ENCODE results near the gene HHAT. TPM values are rescaled to one million over a fixed set of nuclear protein-coding genes. Genes with fewer than 3 reads are reported as not detected.

The HHAT gene
- total RNA-seq, 4 donors from 2014 or later, result 2.4 to 6.0 (median 4.4) TPM

DNA sequence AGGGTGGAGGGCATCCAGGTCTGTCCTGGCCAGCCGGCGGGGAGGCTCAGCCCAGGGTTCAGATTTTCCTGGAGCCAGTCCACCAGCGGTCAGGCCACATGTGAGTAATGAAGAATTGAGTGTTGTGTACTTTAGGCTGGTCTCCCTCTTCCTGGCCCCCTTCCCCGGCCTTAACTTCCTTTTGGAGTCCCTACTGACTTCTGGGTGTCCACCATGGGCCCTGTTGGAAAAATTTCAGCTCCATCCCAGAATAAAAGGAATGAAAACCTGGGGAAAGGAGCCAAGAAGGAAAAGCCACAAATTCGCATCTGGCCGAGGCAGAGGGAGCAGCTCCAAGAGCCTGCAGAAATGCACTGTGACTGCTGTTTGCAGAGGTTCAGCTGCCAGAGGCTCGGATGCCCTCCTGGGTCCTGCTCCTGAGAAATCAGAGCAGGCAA lies 35.5 kb upstream of the HHAT start:
- TF ChIP-seq, protein P1, sequence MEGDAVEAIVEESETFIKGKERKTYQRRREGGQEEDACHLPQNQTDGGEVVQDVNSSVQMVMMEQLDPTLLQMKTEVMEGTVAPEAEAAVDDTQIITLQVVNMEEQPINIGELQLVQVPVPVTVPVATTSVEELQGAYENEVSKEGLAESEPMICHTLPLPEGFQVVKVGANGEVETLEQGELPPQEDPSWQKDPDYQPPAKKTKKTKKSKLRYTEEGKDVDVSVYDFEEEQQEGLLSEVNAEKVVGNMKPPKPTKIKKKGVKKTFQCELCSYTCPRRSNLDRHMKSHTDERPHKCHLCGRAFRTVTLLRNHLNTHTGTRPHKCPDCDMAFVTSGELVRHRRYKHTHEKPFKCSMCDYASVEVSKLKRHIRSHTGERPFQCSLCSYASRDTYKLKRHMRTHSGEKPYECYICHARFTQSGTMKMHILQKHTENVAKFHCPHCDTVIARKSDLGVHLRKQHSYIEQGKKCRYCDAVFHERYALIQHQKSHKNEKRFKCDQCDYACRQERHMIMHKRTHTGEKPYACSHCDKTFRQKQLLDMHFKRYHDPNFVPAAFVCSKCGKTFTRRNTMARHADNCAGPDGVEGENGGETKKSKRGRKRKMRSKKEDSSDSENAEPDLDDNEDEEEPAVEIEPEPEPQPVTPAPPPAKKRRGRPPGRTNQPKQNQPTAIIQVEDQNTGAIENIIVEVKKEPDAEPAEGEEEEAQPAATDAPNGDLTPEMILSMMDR (IDR thresholded peaks at IDR 0.05; ENCODE audit: low read depth), result no peak

DNA sequence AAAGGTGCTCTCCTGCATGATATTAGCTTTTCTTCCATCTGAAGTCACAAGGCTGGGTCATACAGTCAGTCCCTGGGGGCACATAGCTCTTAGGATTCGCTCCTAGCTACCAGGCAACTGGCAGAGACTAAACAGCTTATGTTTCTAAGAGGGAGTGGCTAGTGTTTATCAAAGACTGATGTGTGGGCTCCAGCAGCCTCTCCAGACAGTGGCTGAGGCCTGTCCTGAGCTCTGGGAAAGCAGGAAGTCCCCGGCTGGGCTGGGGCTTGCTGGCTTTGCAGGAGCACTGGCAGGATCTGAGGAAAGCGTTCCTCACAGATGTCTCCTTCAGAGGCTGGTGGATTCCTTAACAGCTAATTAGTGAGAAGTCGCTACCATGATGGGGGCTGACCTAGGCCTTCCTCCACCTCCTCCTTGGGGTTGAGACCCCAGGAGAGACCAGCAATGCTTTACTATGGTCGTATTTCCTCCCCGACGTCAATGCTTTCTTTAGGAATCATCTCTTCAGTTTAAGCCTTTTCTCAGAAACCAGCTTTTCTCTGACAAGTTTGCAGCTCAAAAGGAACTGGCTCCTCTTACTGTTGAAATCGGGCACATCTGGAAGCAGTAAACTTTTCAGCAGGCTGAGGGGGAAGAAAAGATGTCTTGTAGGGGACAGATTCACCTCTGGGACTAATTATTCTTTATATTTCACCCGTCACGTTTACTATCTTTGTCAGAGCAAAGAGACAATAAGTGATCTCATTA lies 33.5 kb upstream of the HHAT start:
- TF ChIP-seq, protein P1 (IDR thresholded peaks at IDR 0.05; ENCODE audit: low read depth), result no peak

DNA sequence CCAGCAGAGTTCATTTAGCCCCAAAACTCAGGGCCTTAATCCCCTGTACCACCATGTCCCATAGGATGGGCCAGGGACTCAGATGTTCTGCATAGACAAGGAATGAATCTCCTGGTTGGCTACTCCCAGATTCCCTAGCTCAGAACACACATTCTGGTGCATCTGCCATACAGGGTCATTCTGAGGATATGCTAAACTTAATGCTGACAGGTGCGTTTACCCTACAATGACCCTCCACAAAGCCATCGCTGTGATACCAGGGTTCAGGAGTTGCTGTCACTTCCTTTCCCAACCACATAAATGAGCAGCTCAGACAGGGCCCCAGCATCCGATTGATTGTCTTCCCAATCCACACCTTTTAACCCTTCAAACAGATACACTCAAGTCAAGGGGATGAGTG lies 32.0 kb upstream of the HHAT start:
- TF ChIP-seq, protein P1 (IDR thresholded peaks at IDR 0.05; ENCODE audit: low read depth), result no peak

DNA sequence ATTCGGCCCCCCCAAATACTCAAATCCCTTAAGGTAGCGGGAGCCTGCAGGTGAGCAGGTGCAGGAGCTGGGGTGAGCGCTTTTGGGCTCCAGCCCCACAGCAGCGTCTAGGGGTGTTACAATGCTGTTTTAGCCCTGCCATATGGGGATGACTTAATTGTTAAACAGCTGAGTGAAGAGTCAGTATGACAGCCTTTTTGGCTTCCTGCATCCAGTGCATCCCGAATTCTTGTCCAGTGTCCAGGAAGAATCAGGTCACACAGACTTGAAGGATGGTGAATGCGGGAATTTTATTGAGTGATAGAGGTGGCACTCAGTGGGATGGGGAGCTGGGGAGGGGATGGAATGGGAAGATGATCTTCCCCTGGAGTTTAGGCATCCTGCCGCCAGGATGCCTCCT lies 30.4 kb upstream of the HHAT start:
- TF ChIP-seq, protein P1 (IDR thresholded peaks at IDR 0.05; ENCODE audit: low read depth), result no peak

DNA sequence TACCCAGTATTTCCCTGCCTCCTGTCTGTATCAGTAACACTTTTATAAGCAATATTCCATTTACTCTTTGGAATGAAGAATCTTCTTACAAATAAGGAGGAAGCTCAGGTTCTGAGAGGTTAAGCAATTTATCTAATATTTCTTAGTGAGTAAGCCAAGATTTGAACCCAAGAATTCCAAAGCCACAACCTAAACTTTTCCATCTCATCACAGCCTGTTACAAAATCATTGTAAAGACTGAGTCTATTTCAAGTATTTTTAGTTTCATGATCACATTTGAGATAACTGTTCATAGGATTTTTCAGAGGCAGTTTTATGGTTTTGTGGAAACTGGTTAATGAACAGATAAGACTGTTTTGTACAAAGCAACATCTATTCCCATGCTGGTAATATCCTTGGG lies 29.8 kb upstream of the HHAT start:
- TF ChIP-seq, protein P1 (IDR thresholded peaks at IDR 0.05; ENCODE audit: low read depth), result no peak

DNA sequence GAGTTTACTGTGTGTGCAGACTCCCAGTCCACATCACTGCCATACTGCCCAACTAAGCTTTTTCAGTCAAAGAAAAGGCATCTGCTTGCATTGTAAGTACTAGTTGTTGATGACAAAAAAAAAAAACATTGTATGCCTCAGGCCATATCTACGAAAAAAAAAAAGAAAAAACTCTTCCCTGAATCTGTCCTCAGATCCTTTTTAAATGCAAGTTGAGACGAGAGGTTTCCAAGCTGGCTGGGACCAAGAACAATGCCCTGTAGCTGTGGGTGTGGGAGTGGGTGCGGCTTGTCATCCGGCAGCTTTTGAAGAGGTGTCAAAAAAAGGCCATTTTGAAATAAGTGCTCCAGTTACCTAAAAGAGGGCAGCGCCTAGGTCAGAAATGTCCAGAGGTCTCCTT lies 29.2 kb upstream of the HHAT start:
- TF ChIP-seq, protein P1 (IDR thresholded peaks at IDR 0.05; ENCODE audit: low read depth), result no peak

DNA sequence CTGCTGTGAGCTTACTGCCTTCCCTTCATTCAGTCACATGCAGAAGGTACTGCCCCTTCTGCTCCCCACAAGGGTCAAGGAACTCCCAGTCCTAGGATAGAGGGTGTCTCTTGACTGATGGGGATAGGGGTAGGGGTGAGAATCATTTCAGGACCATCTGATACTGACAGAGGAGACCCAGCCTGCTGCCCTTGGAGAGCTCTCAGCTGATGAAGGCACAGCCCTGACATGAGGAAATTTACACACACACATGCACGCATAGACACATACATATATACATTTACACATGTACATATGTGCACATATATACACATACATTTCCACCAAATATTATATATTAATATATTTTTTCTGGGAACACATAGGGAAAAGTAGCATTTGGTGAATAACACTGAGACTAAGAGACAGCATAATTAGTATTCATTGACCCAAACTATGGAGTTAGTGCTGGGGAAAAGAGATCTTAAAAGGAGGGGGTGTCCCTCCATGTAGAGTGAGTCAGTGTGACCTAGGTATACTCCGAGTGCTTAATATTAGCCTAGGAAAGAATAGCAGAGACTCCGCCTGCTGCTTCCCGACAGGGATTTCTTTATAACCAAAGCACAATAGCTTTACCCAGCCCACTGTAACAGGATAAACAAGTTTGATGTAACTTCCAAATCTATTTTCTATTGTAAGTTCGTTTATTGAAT lies 27.6 kb upstream of the HHAT start:
- TF ChIP-seq, protein P1 (IDR thresholded peaks at IDR 0.05; ENCODE audit: low read depth), result no peak

All from subcutaneous adipose tissue (tissue), 4 donors.